Upper lobe of left lung (tissue), 4 donors: ENCODE results near the gene PBLD.

Experiments
- CTCF ChIP-seq, 6 experiments: fragments of 450-650 bp in 4 of 6; fragments of 200-600 bp in 2 of 6; sonication (generic) in 2 of 6; IDR thresholded peaks; one replicate each; pipeline ENCODE4 v1.5.1; 2016 to 2019; ENCODE audit warnings: antibody characterized with exemption in 6 of 6
- POLR2AphosphoS5 ChIP-seq, 2 donors: sonication (generic); formaldehyde crosslinking; IDR thresholded peaks; one replicate each; pipeline ENCODE4 v1.5.1; 2017; ENCODE audit warnings: antibody characterized with exemption in 2 of 2

- TF ChIP-seq CTCF (IDR thresholded peaks at IDR 0.05) (no peak), POLR2AphosphoS5 (IDR thresholded peaks at IDR 0.05) (no peak)
Observed at GRCh38 chr10:68280758-68281157, 52.0 kb downstream of the PBLD start.
